Dermis microvascular lymphatic vessel endothelial cell (primary cell): Measurements from ENCODE around the gene CYP1B1. TPM values are rescaled to one million over a fixed set of nuclear protein-coding genes. Genes with fewer than 3 reads are reported as not detected.
A peak's percentile ranks its signal among the peaks of the same experiment; 100 is the strongest.
"Not testable (repeated sequence)": the region's sequence is repeated elsewhere in the genome, so short reads cannot be mapped to it uniquely, and the experiment has no call there.

Experiments used
- DNase-seq, 2 donors: peaks; one replicate each; pipeline versions ENCODE4 v3.0.0 to v3.0.0-alpha.2; 2010; ENCODE audit warnings: low read depth in 2 of 2
- total RNA-seq: library from RNA; depleted of rRNA; stranded (reverse); fragments of >200 nt; gene quantifications from 2 replicates; pipeline ENCODE4 v1.2.1, GENCODE V29; 2014

Gene CYP1B1
- total RNA-seq = 0.13 and 1.0 TPM in 2 replicates

GRCh38 chr2:38075507-38076151 lies at the start of gene CYP1B1:
Gene CYP1B1, minus strand, starts transcription at chr2:38076151. Its CDS starts 763 bp downstream, at chr2:38075388.
- no peak for DNase-seq

- no peak for DNase-seq
Measured at GRCh38 chr2:38125007-38125406, 49.1 kb upstream of the CYP1B1 start.

GRCh38 chr2:38123911-38124310 lies 48.0 kb upstream of the CYP1B1 start:
- no peak for DNase-seq

- no peak for DNase-seq
Measured at GRCh38 chr2:38122344-38122743, 46.4 kb upstream of the CYP1B1 start.

- DNase-seq = no peak
Measured at GRCh38 chr2:38121481-38121880, 45.5 kb upstream of the CYP1B1 start.

- no peak for DNase-seq
Measured at GRCh38 chr2:38120829-38121228, 44.9 kb upstream of the CYP1B1 start.

GRCh38 chr2:38120264-38120592 lies 44.3 kb upstream of the CYP1B1 start:
- no peak for DNase-seq

GRCh38 chr2:38116762-38117161 lies 40.8 kb upstream of the CYP1B1 start:
- no peak for DNase-seq

GRCh38 chr2:38115216-38116032 lies 39.5 kb upstream of the CYP1B1 start:
- DNase-seq = peak; percentile 51 to 70

- no peak for DNase-seq
Measured at GRCh38 chr2:38113981-38114708, 38.2 kb upstream of the CYP1B1 start.

GRCh38 chr2:38113051-38113450 lies 37.1 kb upstream of the CYP1B1 start:
- DNase-seq = no peak

- not testable (repeated sequence) for DNase-seq
Measured at GRCh38 chr2:38111350-38111749, 35.4 kb upstream of the CYP1B1 start.

GRCh38 chr2:38109732-38110181 lies 33.8 kb upstream of the CYP1B1 start:
- no peak for DNase-seq

- no peak for DNase-seq
Measured at GRCh38 chr2:38108907-38109731, 33.2 kb upstream of the CYP1B1 start.

GRCh38 chr2:38107738-38108410 lies 31.9 kb upstream of the CYP1B1 start:
- DNase-seq = no peak

- DNase-seq = peak in 1 of 2 donors; percentile 31
Measured at GRCh38 chr2:38106405-38107094, 30.6 kb upstream of the CYP1B1 start.

GRCh38 chr2:38105922-38106321 lies 30.0 kb upstream of the CYP1B1 start:
- no peak for DNase-seq

GRCh38 chr2:38104598-38104997 lies 28.6 kb upstream of the CYP1B1 start:
- no peak for DNase-seq

- no peak for DNase-seq
Measured at GRCh38 chr2:38100328-38100727, 24.4 kb upstream of the CYP1B1 start.
